Testis (tissue), 3 donors: ENCODE measurements around the gene UNC13B. TPM values are rescaled to one million over a fixed set of nuclear protein-coding genes. Genes with fewer than 3 reads are reported as not detected.

Experiments
- DNase-seq: peaks from one replicate; pipeline ENCODE4 v3.0.0-alpha.2; 2019
- H3K27ac ChIP-seq, 2 donors: fragments of 200-600 bp; sonication (generic); one replicate each; pipeline ENCODE4 v1.5.1; 2019
- H3K27me3 ChIP-seq: fragments of 200-600 bp; sonication (generic); one replicate; pipeline ENCODE4 v1.5.1; 2019
- H3K36me3 ChIP-seq: fragments of 200-600 bp; sonication (generic); one replicate; pipeline ENCODE4 v1.5.1; 2017; ENCODE audit warnings: low read depth; ENCODE audit errors: missing control alignments
- H3K4me1 ChIP-seq: fragments of 200-600 bp; sonication (generic); one replicate; pipeline ENCODE4 v1.5.1; 2019
- H3K4me3 ChIP-seq, 2 donors: fragments of 200-600 bp; sonication (generic); one replicate each; pipeline ENCODE4 v1.5.1; 2017 to 2019
- H3K9me3 ChIP-seq: fragments of 200-600 bp; sonication (generic); one replicate; pipeline ENCODE4 v1.5.1; 2017
- CTCF ChIP-seq, 3 experiments: fragments of 450-650 bp in 2 of 3; fragments of 200-600 bp in 1 of 3; sonication (generic) in 1 of 3; IDR thresholded peaks; one replicate each; pipeline ENCODE4 v1.5.1; 2016 to 2019; ENCODE audit warnings: antibody characterized with exemption in 3 of 3, mild to moderate bottlenecking in 2 of 3, moderate library complexity in 1 of 3
- POLR2A ChIP-seq: fragments of 450-650 bp; IDR thresholded peaks from one replicate; pipeline ENCODE4 v1.6.1; 2017; ENCODE audit warnings: antibody characterized with exemption, mild to moderate bottlenecking, moderate library complexity
- WGBS, 2 donors: methylation state at CpG; one replicate each; pipeline ENCODE4 v1.1.5; 2018; 5-methylcytosine and 5-hydroxymethylcytosine counted together
- intact Hi-C: fragments of 100-400 bp; cut with DNase I; formaldehyde crosslinking; loops from one replicate; pipeline ENCODE4 v1.15.1; 2023; ENCODE audit warnings: low total_unique reads
- polyA plus RNA-seq: library from polyadenylated mRNA; stranded (reverse); fragments of 350-450 nt; fragmentation: Illumina TruSeq; extraction: RNeasy Lipid Tissue Mini Kit (QIAGEN cat#74804); gene quantifications from one replicate; pipeline ENCODE4 v1.2.3, GENCODE V29; 2014; ENCODE audit warnings: low read depth, low replicate concordance; ENCODE audit not compliant: insufficient read depth
- total RNA-seq, 2 donors: library from RNA; depleted of rRNA; stranded (reverse); fragments of >200 nt; gene quantifications; one replicate each; pipeline ENCODE4 v1.2.3, GENCODE V29; 2016

The UNC13B gene
- total and polyA plus RNA-seq, 3 donors from 2014 or later, result 37.0 to 51.0 (median 40.2) TPM

- Histone ChIP-seq H3K4me3 (no peak overlapping the region), H3K9me3 (no peaks in the 10 kb centered on the region), H3K36me3 (no peaks in the 10 kb centered on the region), H3K4me1 (no peaks in the 10 kb centered on the region), H3K27ac (no peak overlapping the region), H3K27me3 (no peaks in the 10 kb centered on the region)
- DNase-seq, result no peak
- TF ChIP-seq CTCF (IDR thresholded peaks at IDR 0.05) (no peak), POLR2A (no peak)
- intact Hi-C loops, result no loop called here
These were observed 92.4 kb downstream of the UNC13B start for GRCh38 chr9:35254237-35254636.

- DNase-seq, result no peak
- H3K9me3 ChIP-seq, result no peaks in the 10 kb centered on the region
- no peak for TF ChIP-seq POLR2A
- no peak for TF ChIP-seq CTCF (IDR thresholded peaks at IDR 0.05)
- H3K27ac ChIP-seq, result no peak overlapping the region
- intact Hi-C loops, result no loop called here
- H3K4me1 ChIP-seq, result no peaks in the 10 kb centered on the region
- no peaks in the 10 kb centered on the region for H3K36me3 ChIP-seq
- H3K4me3 ChIP-seq, result no peak overlapping the region
- no peaks in the 10 kb centered on the region for H3K27me3 ChIP-seq
- WGBS, 2 donors, result 76 to 78% methylated on average over 8 of the region's 8 CpGs
These were observed 93.4 kb downstream of the UNC13B start for GRCh38 chr9:35254984-35255857.

GRCh38 chr9:35257986-35258659 is 96.3 kb downstream of the UNC13B start:
- no peaks in the 10 kb centered on the region for H3K36me3 ChIP-seq
- TF ChIP-seq CTCF (IDR thresholded peaks at IDR 0.05) (no peak), POLR2A (no peak)
- no peak overlapping the region for H3K4me3 ChIP-seq
- no peak for DNase-seq
- H3K27me3 ChIP-seq, result no peaks in the 10 kb centered on the region
- H3K27ac ChIP-seq, result no peak overlapping the region
- H3K9me3 ChIP-seq, result no peaks in the 10 kb centered on the region
- 90 to 92% methylated on average over 6 of the region's 6 CpGs for WGBS, 2 donors
- no peaks in the 10 kb centered on the region for H3K4me1 ChIP-seq
- intact Hi-C loops, result no loop called here

- Histone ChIP-seq H3K27ac (no peak overlapping the region), H3K4me3 (no peak overlapping the region), H3K9me3 (no peaks in the 10 kb centered on the region), H3K36me3 (no peaks in the 10 kb centered on the region), H3K4me1 (no peaks in the 10 kb centered on the region), H3K27me3 (no peaks in the 10 kb centered on the region)
- WGBS, 2 donors, result 23 to 43% methylated on average over 5 of the region's 5 CpGs
- TF ChIP-seq POLR2A (no peak), CTCF (IDR thresholded peaks at IDR 0.05) (peak; percentile 10 to 66 (median 57))
- intact Hi-C loops, result no loop called here
- peak; percentile 84 for DNase-seq
These were observed 97.1 kb downstream of the UNC13B start for GRCh38 chr9:35258660-35259474.
